8988T (cell line): ENCODE measurements around the gene RNF103.
A peak's percentile ranks its signal among the peaks of the same experiment; 100 is the strongest.

Experiments used
- DNase-seq: peaks from one replicate; pipeline ENCODE4 v3.0.0; 2011

RNF103 gene

GRCh38 chr2:86562922-86563649 lies 60.6 kb downstream of the RNF103 start, which contains the start of gene CHMP3:
TSS of gene CHMP3 (minus strand) at chr2:86563443. CDS start at chr2:86563348, 95 bp downstream.
- DNase-seq: peak; percentile 79

DNA sequence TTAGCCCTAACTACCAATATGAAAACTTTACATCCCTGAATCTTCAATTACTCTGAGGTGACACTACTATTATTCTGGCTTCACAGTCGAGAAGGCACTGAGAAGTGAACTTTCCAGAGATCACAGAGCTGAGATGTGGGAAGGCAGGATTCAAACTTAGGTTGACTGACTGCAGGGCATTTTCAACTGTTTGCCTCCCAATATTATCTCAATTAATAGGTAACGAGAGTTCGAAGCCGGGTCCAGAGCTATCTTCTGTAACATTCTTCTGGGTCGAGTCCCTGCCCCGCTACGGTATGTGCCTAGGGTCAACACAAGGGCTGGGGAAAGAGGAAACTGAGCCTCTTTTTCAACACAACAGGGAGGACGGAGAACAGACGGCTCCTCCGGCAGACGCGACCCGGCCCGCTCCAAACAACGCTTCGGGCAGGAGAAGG lies 61.2 kb downstream of the RNF103 start:
- DNase-seq: no peak

DNA sequence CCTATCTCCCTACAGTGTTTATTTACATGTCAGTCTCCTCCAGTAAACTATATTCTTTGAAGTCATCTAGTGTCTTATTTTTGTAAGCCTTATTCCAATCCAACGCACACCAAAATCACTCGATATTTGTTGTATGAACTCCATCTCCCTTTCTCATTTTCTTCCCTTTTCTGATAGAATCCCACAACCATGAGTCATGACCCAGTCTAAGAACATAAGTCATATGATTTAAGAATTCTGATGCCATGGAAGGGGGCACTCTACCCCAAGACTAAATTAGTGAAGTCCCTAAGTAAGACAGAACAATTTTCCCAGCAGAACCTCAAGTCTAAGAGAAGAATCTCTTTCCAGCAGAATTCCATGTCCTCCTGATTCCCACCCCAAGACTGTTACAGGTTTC lies 65.8 kb downstream of the RNF103 start:
- no peak for DNase-seq

DNA sequence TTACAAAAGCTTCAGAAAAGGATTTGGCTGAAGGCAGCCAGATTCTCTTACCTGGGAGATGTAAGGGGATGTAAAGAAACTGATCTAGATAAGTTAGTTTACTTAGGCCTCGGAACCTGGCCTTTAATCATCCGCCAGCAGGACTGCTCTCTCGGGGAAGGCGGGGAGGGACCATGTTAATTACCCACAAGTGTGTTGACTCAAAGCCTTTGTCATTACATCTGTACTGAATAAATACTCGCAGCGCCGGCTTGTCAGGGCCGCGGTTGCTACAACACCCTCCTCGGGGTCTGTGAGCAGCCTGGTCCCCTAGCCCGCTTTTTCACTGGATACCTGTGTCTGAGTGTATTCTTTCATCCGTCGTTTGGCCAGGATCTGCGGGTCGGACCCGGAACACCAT lies 67.2 kb downstream of the RNF103 start:
- DNase-seq: no peak
